MM.1S (cell line): ENCODE results near the gene STX3.
A peak's percentile ranks its signal among the peaks of the same experiment; 100 is the strongest.

Experiments
- DNase-seq: peaks from one replicate; pipeline ENCODE4 v3.0.0-alpha.2; 2015
- H2AFZ ChIP-seq: fragments of 300-600 bp; sonication (generic); 2 replicates; pipeline ENCODE4 v1.6.0; 2016; ENCODE audit warnings: antibody characterized with exemption, low read length
- H3F3A ChIP-seq: fragments of 300-600 bp; sonication (generic); 2 replicates; pipeline ENCODE4 v1.6.1; 2016; ENCODE audit warnings: mild to moderate bottlenecking, antibody characterized with exemption, low read length, moderate library complexity, mixed read lengths; ENCODE audit not compliant: insufficient read depth
- H3K27ac ChIP-seq: fragments of 300-600 bp; sonication (generic); 2 replicates; pipeline ENCODE4 v1.5.1; 2016; ENCODE audit warnings: mild to moderate bottlenecking, low read length
- H3K27me3 ChIP-seq: fragments of 300-600 bp; sonication (generic); replicated peaks from 2 replicates; pipeline ENCODE4 v1.6.0; 2016; ENCODE audit warnings: low read length; ENCODE audit not compliant: insufficient read depth
- H3K36me3 ChIP-seq: fragments of 300-600 bp; sonication (generic); replicated peaks from 2 replicates; pipeline ENCODE4 v1.6.1; 2016; ENCODE audit warnings: mild to moderate bottlenecking, low read length, mixed read lengths; ENCODE audit not compliant: insufficient read depth
- H3K4me1 ChIP-seq: fragments of 300-600 bp; sonication (generic); 2 replicates; pipeline ENCODE4 v1.6.1; 2016; ENCODE audit warnings: low read length, mixed read lengths
- H3K4me2 ChIP-seq: fragments of 300-600 bp; sonication (generic); 2 replicates; pipeline ENCODE4 v1.6.0; 2016; ENCODE audit warnings: low read depth, low read length
- H3K4me3 ChIP-seq: fragments of 300-600 bp; sonication (generic); 2 replicates; pipeline ENCODE4 v1.5.1; 2016; ENCODE audit warnings: low read length, mixed read lengths
- H3K79me2 ChIP-seq: fragments of 300-600 bp; sonication (generic); 2 replicates; pipeline ENCODE4 v1.6.1; 2016; ENCODE audit warnings: mixed run types, low read length, mixed read lengths
- H3K9ac ChIP-seq: fragments of 300-600 bp; sonication (generic); 2 replicates; pipeline ENCODE4 v1.6.1; 2016; ENCODE audit warnings: low read length, mixed read lengths
- H3K9me2 ChIP-seq: fragments of 300-600 bp; sonication (generic); replicated peaks from 2 replicates; pipeline ENCODE4 v1.6.1; 2016; ENCODE audit warnings: mild to moderate bottlenecking, low read length, mixed read lengths; ENCODE audit not compliant: insufficient read depth
- H3K9me3 ChIP-seq: fragments of 300-600 bp; sonication (generic); replicated peaks from 2 replicates; pipeline ENCODE4 v1.6.1; 2016; ENCODE audit warnings: mild to moderate bottlenecking, low read length, mixed read lengths; ENCODE audit not compliant: insufficient read depth
- H4K20me1 ChIP-seq: fragments of 300-600 bp; sonication (generic); 2 replicates; pipeline ENCODE4 v1.6.1; 2016; ENCODE audit warnings: mild to moderate bottlenecking, low read length, moderate library complexity, mixed read lengths; ENCODE audit not compliant: insufficient read depth
- EZH2 ChIP-seq: fragments of 300-600 bp; sonication (generic); optimal IDR thresholded peaks from 2 replicates; pipeline ENCODE3; 2017; ENCODE audit warnings: low read depth, mild to moderate bottlenecking, antibody characterized with exemption, low read length, mixed read lengths
- EZH2phosphoT487 ChIP-seq: fragments of 300-600 bp; sonication (generic); IDR thresholded peaks from 2 replicates; pipeline ENCODE4 v1.6.1; 2018; ENCODE audit warnings: antibody characterized with exemption, low read length
- TF ChIP-seq, protein P1 (sequence below): fragments of 300-600 bp; sonication (generic); IDR thresholded peaks from 2 replicates; pipeline ENCODE4 v1.5.1; 2016; ENCODE audit warnings: antibody characterized with exemption, low read length, mixed read lengths

Gene STX3

DNA sequence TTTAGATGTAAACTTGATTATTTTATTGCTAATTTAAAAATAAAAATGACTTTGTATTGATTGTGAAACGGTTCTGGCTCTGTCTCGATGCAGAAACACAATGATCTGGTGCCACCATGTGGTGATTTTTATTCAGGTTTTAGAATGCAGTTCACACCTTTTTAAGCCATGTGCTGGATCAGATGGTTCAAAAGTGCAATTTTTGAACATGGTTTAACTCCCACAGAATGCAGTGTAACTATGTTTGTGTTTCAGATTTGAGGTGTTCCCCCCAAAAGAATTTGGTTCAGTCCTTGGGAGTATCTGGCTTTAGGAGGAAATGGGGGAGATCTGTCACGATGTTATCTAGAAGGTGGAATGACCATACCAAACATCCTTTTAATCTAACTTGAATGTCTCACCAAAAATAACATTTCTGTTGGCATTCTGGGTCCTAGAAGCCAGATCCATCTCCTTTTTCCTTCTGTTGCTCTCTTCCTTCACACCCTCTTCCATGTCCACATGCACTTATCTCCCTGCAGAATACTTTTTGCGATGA, 47.5 kb downstream of the STX3 start:
- H3K4me2 ChIP-seq = no peak overlapping the region
- H3K9me3 ChIP-seq = no peaks in the 10 kb centered on the region
- H3F3A ChIP-seq = peaks cover 3% of the 10 kb centered on the region; the same call in 1 of the 2 replicates
- H2AFZ ChIP-seq = no peak overlapping the region
- H3K4me3 ChIP-seq = no peak overlapping the region
- TF ChIP-seq, protein P1, sequence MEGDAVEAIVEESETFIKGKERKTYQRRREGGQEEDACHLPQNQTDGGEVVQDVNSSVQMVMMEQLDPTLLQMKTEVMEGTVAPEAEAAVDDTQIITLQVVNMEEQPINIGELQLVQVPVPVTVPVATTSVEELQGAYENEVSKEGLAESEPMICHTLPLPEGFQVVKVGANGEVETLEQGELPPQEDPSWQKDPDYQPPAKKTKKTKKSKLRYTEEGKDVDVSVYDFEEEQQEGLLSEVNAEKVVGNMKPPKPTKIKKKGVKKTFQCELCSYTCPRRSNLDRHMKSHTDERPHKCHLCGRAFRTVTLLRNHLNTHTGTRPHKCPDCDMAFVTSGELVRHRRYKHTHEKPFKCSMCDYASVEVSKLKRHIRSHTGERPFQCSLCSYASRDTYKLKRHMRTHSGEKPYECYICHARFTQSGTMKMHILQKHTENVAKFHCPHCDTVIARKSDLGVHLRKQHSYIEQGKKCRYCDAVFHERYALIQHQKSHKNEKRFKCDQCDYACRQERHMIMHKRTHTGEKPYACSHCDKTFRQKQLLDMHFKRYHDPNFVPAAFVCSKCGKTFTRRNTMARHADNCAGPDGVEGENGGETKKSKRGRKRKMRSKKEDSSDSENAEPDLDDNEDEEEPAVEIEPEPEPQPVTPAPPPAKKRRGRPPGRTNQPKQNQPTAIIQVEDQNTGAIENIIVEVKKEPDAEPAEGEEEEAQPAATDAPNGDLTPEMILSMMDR = peak; percentile 62
- TF ChIP-seq EZH2phosphoT487 (no peak), EZH2 (no peak)
- 0 out of 2 replicates have a peak, but pooled peaks cover 4% of the 10 kb centered on the region for H3K79me2 ChIP-seq
- H3K9me2 ChIP-seq = no peaks in the 10 kb centered on the region
- no peak overlapping the region for H3K9ac ChIP-seq
- peaks cover 8% of the 10 kb centered on the region; the same call in 1 of the 2 replicates for H3K4me1 ChIP-seq
- no peaks in the 10 kb centered on the region for H4K20me1 ChIP-seq
- no peak overlapping the region for H3K27ac ChIP-seq
- peak; percentile 65 for DNase-seq
- peaks cover 12% of the 10 kb centered on the region; the same call in 1 of the 2 replicates for H3K36me3 ChIP-seq
- no peaks in the 10 kb centered on the region for H3K27me3 ChIP-seq

GRCh38 chr11:59804061-59804460, 48.9 kb downstream of the STX3 start:
- H3F3A ChIP-seq = peaks cover 3% of the 10 kb centered on the region; the same call in 1 of the 2 replicates
- no peak overlapping the region for H3K4me3 ChIP-seq
- no peak overlapping the region for H3K4me2 ChIP-seq
- no peak overlapping the region for H3K27ac ChIP-seq
- peaks cover 16% of the 10 kb centered on the region for H3K79me2 ChIP-seq
- H3K36me3 ChIP-seq = peaks cover 15% of the 10 kb centered on the region; the same call in 1 of the 2 replicates
- no peak overlapping the region for H2AFZ ChIP-seq
- TF ChIP-seq EZH2 = no peak
- no peak for TF ChIP-seq EZH2phosphoT487
- TF ChIP-seq, protein P1 = no peak
- H4K20me1 ChIP-seq = no peaks in the 10 kb centered on the region
- DNase-seq = no peak
- H3K9me3 ChIP-seq = no peaks in the 10 kb centered on the region
- H3K9me2 ChIP-seq = no peaks in the 10 kb centered on the region
- peaks cover 8% of the 10 kb centered on the region; the same call in 1 of the 2 replicates for H3K4me1 ChIP-seq
- no peak overlapping the region for H3K9ac ChIP-seq
- H3K27me3 ChIP-seq = no peaks in the 10 kb centered on the region

- peaks cover 13% of the 10 kb centered on the region for H3F3A ChIP-seq
- H3K79me2 ChIP-seq = peaks cover 29% of the 10 kb centered on the region
- no peak overlapping the region for H3K27ac ChIP-seq
- no peaks in the 10 kb centered on the region for H3K27me3 ChIP-seq
- H3K9me3 ChIP-seq = no peaks in the 10 kb centered on the region
- H3K4me2 ChIP-seq = no peak overlapping the region
- no peak overlapping the region for H3K9ac ChIP-seq
- H3K4me1 ChIP-seq = peaks cover 12% of the 10 kb centered on the region
- no peaks in the 10 kb centered on the region for H3K9me2 ChIP-seq
- no peak overlapping the region for H3K4me3 ChIP-seq
- H2AFZ ChIP-seq = no peak overlapping the region
- TF ChIP-seq EZH2phosphoT487 (no peak), EZH2 (no peak)
- TF ChIP-seq, protein P1 = no peak
- H3K36me3 ChIP-seq = peaks cover 15% of the 10 kb centered on the region; the same call in 1 of the 2 replicates
- no peak for DNase-seq
- H4K20me1 ChIP-seq = no peaks in the 10 kb centered on the region
These were observed 52.0 kb downstream of the STX3 start for GRCh38 chr11:59807047-59807610.
